GM21723 (cell line): ENCODE results near the gene MPP1.

ENCODE experiments used
- ATAC-seq: cut with Tn5 transposase; IDR thresholded peaks from one replicate; pipeline ENCODE4 v1.9.1; 2021; ENCODE audit warnings: mild to moderate bottlenecking, moderate library complexity; ENCODE audit not compliant: unreplicated experiment

Gene MPP1

GRCh38 chrX:154776753-154777152 is 28.5 kb downstream of the MPP1 start:
- ATAC-seq: no peak

GRCh38 chrX:154775419-154776349 is 29.6 kb downstream of the MPP1 start:
- no peak for ATAC-seq

DNA sequence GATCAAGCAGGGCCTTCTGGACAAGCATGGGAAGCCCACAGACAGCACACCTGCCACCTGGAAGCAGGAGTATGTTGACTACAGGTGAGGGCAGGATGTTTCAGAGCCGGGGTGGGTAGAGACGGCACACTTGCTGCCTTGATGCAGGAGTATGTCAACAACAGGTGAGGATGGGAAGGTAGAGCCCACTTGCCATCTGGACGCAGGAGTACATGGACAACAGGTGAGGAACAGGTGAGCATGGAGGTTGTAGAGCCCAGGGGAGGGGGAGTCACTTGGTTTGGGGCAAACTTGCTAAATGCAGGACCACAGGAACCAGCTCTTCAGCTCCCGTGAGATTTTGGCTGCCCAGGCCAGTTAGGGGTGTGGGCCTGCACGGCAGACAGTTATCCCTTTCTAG is 30.7 kb downstream of the MPP1 start:
- no peak for ATAC-seq

DNA sequence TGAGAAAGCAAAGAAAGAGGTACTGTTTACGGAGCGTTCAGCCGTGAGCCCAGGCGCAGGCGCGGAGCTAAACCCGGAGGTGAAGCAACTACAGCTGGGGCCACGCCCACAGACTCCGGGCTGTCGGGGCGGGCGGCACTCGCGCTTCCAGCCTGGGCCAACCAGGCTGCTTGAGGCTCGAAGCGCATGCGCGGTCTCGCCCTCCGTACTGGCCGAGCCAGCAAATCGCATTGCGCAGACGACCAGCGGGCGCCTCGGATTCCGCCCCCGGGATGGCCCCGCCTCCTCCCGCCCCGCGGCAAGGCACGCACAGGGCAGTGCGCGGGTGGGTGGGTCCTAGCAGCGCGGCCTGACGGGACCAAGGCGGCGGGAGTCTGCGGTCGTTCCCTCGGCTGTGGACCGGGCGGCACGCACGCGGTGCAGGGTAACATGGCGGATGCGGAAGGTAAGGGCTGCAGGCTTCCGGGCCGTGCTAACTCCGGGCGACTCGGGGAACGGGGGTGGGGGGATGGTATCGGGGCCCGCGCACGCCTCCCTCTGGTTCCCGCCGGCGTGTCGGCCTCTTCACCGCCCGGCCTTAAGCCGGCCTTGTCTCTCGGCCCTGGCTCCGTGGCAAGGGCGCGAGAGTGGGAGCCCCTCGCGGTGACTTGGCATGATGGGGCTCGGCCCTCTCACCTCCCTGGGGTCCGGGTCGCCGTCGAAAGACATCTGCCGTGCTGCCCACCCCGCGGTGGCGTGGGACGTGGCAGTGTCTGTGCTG is 42.6 kb downstream of the MPP1 start, which contains the start of gene DKC1:
Gene DKC1, plus strand, starts transcription at position 328 of the 760 bp plus-strand sequence. Its CDS starts 102 bp downstream, at position 430.
- peak; percentile 84 for ATAC-seq

DNA sequence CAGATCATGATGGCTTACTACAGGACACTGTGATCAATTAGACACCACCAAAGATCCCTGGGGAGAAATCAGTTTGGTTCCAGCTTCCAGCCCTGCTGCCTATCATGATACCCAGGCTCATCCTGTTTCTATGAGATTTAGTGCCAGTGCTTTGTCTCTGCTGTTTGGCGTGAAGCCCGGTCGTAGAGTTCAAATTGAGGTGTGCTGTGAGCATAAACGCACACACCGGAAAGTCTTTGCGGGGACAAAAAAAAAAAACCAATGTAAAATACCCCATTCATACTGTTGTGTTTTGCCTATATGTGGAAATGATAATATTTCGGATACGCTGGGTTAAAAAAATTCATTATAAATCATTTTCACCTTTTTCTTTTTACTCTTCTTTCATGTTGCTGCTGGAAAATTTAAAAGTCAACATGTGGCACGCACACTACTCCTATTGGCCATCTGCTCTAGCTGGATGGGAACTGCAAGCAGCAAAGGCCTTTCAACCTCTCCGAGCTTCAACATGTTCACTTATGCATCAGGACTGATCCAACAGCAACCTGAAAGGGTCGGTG is 43.2 kb downstream of the MPP1 start:
- ATAC-seq: no peak

GRCh38 chrX:154758696-154759095 is 46.6 kb downstream of the MPP1 start:
- no peak for ATAC-seq

DNA sequence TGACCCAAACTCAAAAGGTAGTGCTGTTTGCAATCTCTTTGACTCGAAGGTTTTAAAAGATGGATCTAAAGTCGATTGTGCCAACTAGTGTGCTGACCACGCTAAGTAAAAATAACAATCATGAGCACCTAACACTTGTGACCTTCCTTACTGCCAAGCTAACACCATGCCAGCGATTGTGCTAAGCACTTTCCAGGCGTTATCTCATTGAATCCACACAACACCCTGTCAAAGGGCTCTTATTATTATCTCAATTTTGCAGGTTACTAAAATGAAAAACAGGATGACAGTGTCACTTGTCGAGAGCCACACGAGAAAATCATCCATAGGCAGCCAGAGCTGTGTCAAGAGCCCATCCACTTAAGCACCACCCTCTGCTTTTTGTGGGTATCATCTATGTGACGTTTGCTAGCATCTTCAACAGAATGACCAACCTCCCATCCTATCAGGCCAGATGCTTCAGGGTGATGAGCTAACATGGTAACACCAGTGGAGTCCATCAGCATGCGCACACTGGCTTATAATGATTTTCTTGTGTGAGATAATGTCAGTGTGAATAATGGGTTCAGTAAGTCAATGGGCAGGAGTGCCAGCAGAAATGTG is 53.5 kb downstream of the MPP1 start:
- no peak for ATAC-seq

DNA sequence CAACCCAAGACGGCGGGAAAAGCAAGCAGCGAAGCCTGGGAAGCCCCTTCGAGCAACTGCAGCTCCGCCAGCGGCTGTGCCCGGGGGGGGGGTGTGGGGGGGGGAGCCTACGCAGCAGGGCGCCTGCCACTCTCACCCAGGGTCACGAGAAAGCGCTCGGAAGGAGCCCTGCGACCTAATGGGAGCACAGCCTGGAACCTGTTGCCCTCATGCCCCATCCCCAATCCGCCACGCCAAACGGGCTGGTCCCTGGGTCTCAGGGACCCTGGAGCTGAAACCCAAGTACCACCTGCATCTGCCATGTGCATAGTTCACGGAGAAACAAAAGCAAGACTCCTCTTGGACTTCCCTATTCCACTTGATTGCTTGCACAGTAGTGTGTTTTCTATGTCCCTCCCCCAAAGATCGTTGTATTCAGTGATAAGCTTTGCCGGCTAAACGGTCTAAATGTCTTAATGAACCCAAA is 54.0 kb downstream of the MPP1 start:
- peak; percentile 9 for ATAC-seq

- peak; percentile 58 for ATAC-seq
These were observed 54.7 kb downstream of the MPP1 start, which contains the start of gene GAB3 for GRCh38 chrX:154750301-154751202. Gene GAB3 (minus strand): TSS chrX:154751077. CDS start chrX:154751025, 52 bp downstream.

DNA sequence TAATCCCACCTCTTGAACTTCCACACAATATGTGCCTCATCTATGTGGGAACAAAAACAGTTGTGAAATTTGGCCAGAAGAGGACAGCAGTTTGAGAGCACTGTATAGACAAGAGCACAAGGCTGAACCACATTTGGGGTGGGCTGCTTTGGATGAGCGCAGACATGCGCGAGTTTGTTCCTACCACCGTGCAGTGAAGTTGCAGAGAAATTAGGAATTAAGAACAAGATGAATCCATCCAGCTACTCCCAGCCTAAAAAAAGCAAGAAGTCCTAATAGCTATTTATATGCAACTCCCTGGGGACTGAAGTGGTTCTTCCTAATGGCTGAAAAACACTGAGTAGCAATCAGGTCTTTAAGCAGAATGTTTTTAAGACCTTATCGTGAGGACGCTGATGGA is 55.4 kb downstream of the MPP1 start:
- no peak for ATAC-seq

GRCh38 chrX:154748712-154749339 is 56.5 kb downstream of the MPP1 start:
- peak; percentile 56 for ATAC-seq

DNA sequence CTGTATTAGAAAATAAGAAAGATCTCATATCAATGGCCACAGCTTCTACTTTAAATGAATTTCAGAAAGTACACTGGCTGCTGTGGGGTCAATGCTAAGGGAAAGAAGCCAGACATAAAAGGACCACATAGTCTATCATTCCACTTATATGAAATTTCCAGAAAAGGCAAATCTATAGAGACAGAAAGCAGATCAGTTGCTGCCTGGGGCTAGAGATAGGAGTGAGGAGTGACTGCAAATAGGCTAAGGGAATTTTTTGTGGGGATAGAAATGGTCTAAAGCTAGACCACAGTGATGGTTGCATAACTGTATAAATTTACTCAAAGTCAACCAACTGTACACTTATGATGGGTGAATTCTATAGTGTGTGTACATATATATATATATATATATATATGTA is 62.7 kb downstream of the MPP1 start:
- no peak for ATAC-seq

- no peak for ATAC-seq
These were observed 65.3 kb downstream of the MPP1 start for GRCh38 chrX:154739952-154740465.

DNA sequence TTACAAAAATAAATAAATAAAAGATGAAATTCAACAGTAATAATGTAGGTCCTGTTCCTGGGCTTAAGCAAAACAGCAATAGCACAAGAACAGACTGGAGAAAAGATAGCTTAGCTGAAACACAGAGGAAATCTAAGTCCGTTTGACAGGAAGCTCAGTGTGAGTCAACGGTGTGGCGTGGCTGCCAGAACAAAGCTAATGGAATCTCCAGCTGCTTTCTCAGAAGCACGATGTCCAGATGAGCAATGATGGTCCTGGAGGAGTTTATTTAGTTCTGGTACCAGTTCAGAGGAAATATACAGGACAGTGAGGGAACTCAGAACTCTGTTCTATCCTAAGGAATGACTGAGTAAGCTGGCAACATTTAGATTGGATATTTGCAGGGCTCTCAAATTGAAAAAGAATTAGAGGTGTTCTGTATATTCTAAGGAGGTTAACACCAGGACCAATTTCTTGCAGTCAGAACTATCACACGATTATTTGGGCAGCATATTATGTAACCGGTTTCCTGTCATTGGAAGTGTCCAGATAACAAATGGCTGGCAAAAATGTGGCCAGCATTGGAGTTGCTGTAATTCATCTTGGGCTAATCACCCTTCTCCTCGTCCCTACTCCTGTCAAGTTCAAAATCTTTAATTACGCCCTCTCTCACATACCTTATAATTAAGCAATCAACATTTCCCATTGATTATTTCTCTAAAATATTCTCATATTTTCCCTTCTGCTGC is 67.1 kb downstream of the MPP1 start:
- no peak for ATAC-seq

DNA sequence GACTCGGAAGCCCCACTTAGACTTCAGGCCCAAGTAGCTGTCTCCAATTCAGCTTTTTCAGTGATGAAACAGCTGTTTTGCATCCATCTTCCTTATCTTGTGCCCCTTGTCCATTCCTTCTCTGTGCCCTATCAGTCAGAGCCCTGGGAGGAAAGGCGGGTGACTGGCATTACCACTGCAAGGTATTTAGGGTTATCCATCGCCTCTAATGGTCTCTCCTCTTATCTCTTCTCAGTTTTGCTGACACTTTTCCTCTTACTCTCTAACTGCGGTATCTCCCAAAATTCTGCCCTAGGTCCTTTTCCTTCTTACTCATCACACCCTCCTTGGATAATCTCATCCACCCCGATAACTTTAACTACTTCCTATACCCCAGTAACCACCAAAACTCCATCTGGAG is 68.1 kb downstream of the MPP1 start:
- no peak for ATAC-seq

DNA sequence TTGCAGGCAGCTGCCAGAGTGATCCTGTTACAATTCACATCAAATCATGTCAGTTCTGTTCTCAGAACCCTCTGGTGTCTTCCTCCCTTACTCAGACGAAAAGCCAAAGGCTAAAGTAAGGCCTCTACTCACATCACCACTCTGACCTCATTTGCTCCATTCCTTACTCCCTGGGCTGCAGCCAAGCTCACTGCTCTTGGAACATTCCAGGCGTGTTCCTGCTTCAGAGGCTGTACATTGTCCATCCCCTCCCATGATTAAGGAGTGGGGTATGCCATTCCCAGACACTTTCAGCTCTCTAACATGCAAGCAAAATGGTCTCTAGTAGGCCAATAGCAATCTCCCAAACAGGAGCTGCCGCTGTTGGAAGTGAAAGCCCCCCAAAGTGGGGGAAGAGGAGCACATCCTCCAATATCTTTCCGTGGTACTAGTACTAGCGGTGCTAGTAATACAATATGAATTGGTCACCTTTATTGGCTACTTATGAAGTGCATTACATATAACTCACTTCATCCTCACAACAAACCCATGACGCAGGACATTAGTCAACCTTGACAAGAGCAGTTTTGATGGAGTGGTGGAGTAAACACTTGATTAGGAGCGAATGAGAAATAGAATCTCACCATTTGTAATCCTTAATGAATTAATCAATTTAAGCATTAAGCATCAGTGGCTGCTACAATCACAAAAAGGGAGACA is 69.4 kb downstream of the MPP1 start:
- ATAC-seq: no peak

- peak; percentile 53 for ATAC-seq
These were observed 71.1 kb downstream of the MPP1 start for GRCh38 chrX:154734061-154734781.
